Prostate gland (tissue), 2 donors: ENCODE measurements around the gene SLC2A10. TPM values are rescaled to one million over a fixed set of nuclear protein-coding genes. Genes with fewer than 3 reads are reported as not detected.
"Not testable (repeated sequence)": the region's sequence is repeated elsewhere in the genome, so short reads cannot be mapped to it uniquely, and the experiment has no call there.

Experiments
- DNase-seq: peaks from one replicate; pipeline ENCODE4 v3.0.0-alpha.2; 2019; ENCODE audit warnings: low spot score
- H3K27ac ChIP-seq, 2 donors: fragments of 200-600 bp; sonication (generic); 2 replicates each; pipeline ENCODE4 v1.5.1; 2017 to 2019
- H3K27me3 ChIP-seq: fragments of 200-600 bp; sonication (generic); replicated peaks from 2 replicates; pipeline ENCODE4 v1.5.1; 2019; ENCODE audit not compliant: insufficient read depth
- H3K36me3 ChIP-seq, 2 donors: fragments of 200-600 bp; sonication (generic); 1 replicate in 1 of 2; 2 replicates in 1 of 2; pipeline versions ENCODE4 v1.5.1 to v1.8.1; 2017 to 2019
- H3K4me1 ChIP-seq: fragments of 200-600 bp; sonication (generic); replicated peaks from 2 replicates; pipeline ENCODE4 v1.5.1; 2019
- H3K4me3 ChIP-seq, 2 donors: fragments of 200-600 bp; sonication (generic); 2 replicates each; pipeline ENCODE4 v1.5.1; 2017 to 2019
- H3K9me3 ChIP-seq: fragments of 200-600 bp; sonication (generic); 2 replicates; pipeline ENCODE4 v1.5.1; 2017
- CTCF ChIP-seq, 4 experiments: fragments of 200-600 bp in 2 of 4; fragments of 450-650 bp in 2 of 4; sonication (generic) in 2 of 4; IDR thresholded peaks; 1 replicate in 3 of 4; 2 replicates in 1 of 4; pipeline ENCODE4 v1.5.1; 2016 to 2019; ENCODE audit warnings: antibody characterized with exemption in 4 of 4, mild to moderate bottlenecking in 2 of 4, moderate library complexity in 2 of 4
- POLR2A ChIP-seq: fragments of 450-650 bp; IDR thresholded peaks from one replicate; pipeline ENCODE4 v1.6.1; 2016; ENCODE audit warnings: antibody characterized with exemption, mild to moderate bottlenecking
- POLR2AphosphoS5 ChIP-seq: sonication (generic); formaldehyde crosslinking; IDR thresholded peaks from one replicate; pipeline ENCODE4 v1.6.1; 2017; ENCODE audit warnings: antibody characterized with exemption
- WGBS: methylation state at CpG from one replicate; pipeline ENCODE4 v1.1.5; 2018; 5-methylcytosine and 5-hydroxymethylcytosine counted together
- intact Hi-C: fragments of 100-400 bp; cut with DNase I; formaldehyde crosslinking; loops from one replicate; pipeline ENCODE4 v1.14.2; 2022
- total RNA-seq, 2 donors: library from RNA; depleted of rRNA; stranded (reverse); fragments of >200 nt; gene quantifications; one replicate each; pipeline ENCODE4 v1.1.0, GENCODE V29; 2016

Gene SLC2A10
- total RNA-seq, 2 donors from 2014 or later: 49.8 to 54.9 TPM

GRCh38 chr20:46671866-46672542, 37.4 kb upstream of the SLC2A10 start:
- Histone ChIP-seq H3K9me3 (no peaks in the 10 kb centered on the region), H3K36me3 (no peaks in the 10 kb centered on the region), H3K4me3 (no peak overlapping the region), H3K27ac (no peak overlapping the region), H3K27me3 (no peaks in the 10 kb centered on the region), H3K4me1 (no peaks in the 10 kb centered on the region)
- no peak for TF ChIP-seq POLR2AphosphoS5
- no peak for TF ChIP-seq POLR2A
- TF ChIP-seq CTCF (IDR thresholded peaks at IDR 0.05): no peak
- DNase-seq: no peak
- 97% methylated on average over 3 of the region's 3 CpGs for WGBS
- intact Hi-C loops: no loop called here

DNA sequence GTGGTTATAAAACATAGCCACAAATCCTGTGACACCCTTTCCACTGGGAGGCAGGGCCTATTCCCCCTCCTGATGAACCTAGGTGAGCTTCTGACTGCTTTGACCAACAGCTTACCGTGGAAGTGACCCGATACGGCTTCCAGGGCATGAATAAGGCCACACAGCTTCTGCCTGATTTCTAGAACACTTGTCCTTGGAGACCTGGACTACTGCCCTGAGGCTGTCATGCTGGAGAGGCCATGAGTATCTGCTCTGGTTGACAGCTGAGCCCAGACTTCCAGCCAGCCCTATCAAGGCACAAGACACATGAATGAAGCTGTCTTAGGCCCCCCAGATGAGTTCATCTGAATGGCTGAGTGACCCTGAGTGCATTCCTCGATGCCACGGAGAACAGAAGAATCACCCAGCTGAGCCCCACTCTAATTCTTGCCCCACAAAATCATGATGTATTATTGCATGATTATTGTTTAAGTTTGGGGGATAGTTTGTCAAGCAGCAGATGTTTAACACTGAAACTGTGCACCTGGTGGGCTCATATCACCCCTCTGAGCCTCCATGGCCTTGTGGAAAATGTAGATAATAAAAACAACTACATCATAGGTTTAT, 36.8 kb upstream of the SLC2A10 start:
- no peak for DNase-seq

DNA sequence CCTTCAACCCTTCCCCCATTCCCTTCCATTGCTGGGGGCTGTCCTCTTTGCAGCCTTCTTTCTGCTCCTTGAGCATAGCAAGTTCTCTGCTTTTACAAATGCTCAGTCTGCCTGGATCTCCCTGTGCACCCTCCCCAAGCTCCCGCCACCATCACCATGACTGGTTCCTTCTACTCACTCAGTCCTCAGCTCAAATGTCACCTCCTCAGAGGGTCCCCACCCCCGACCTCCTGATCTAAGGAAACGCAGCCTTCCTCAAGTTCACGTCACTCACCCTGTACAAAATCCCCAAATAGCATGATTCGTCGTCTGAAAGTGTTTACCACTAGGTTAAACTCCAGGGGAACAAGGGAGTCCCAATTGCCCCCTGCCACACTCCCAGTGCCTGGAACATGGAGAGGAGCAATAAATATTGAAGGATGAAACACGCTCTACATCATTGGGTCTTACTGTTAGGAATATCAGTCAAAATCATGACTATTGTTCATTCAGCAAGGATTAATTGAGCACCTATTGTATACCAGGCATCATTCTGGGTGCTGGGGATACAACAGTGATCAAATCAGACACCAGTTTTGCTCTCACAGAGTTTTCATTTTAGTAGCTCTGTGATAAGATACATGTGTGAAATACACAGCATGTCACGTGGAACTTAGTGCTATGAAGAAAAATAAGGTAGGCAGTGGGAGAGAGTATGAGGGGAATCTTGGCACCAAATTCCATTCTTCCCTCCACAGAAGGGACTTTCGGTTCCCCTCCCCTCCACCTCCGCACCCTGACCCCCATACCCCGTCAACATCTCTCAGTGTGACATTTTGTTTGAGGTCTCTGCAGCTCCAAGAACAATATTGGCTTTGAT, 35.8 kb upstream of the SLC2A10 start:
- Histone ChIP-seq H3K36me3 (no peaks in the 10 kb centered on the region), H3K9me3 (no peaks in the 10 kb centered on the region), H3K4me1 (no peaks in the 10 kb centered on the region), H3K4me3 (no peak overlapping the region), H3K27me3 (no peaks in the 10 kb centered on the region), H3K27ac (no peak overlapping the region)
- TF ChIP-seq POLR2A (no peak), POLR2AphosphoS5 (no peak), CTCF (IDR thresholded peaks at IDR 0.05) (no peak)
- intact Hi-C loops: no loop called here
- DNase-seq: no peak
- WGBS: 76% methylated on average over 11 of the region's 11 CpGs

More for the DNA sequence above, 36.8 kb upstream of the SLC2A10 start:
- Histone ChIP-seq H3K4me3 (no peak overlapping the region), H3K36me3 (no peaks in the 10 kb centered on the region), H3K9me3 (no peaks in the 10 kb centered on the region), H3K4me1 (no peaks in the 10 kb centered on the region), H3K27me3 (no peaks in the 10 kb centered on the region), H3K27ac (no peak overlapping the region)
- TF ChIP-seq POLR2A: no peak
- over 99% methylated on average over 5 of the region's 5 CpGs for WGBS
- intact Hi-C loops: no loop called here

GRCh38 chr20:46674253-46675083, 35.0 kb upstream of the SLC2A10 start:
- DNase-seq: no peak
- Histone ChIP-seq H3K4me3 (no peak overlapping the region), H3K36me3 (no peaks in the 10 kb centered on the region), H3K27ac (no peak overlapping the region), H3K27me3 (no peaks in the 10 kb centered on the region), H3K9me3 (no peaks in the 10 kb centered on the region), H3K4me1 (no peaks in the 10 kb centered on the region)
- 60% methylated on average over 14 of the region's 14 CpGs for WGBS
- intact Hi-C loops: no loop called here
- TF ChIP-seq POLR2A: no peak
- TF ChIP-seq POLR2AphosphoS5: no peak
- TF ChIP-seq CTCF (IDR thresholded peaks at IDR 0.05): no peak

- H3K4me3 ChIP-seq, H3K27ac ChIP-seq, H3K9me3 ChIP-seq, intact Hi-C loops, DNase-seq, H3K36me3 ChIP-seq, H3K4me1 ChIP-seq, H3K27me3 ChIP-seq: not testable (repeated sequence)
- 68% methylated on average over 9 of the region's 14 CpGs for WGBS
Measured at GRCh38 chr20:46676649-46677316, 32.7 kb upstream of the SLC2A10 start.
